Activated effector memory CD4-positive, alpha-beta T cell treated with anti-CD3 and anti-CD28 coated beads, Interleukin-2, amount 50 U/mL, for 16 hours (primary cell): ENCODE results near the gene CALHM2.

Experiments
- DNase-seq: peaks from one replicate; pipeline ENCODE4 v3.0.0-alpha.2; 2020

Gene CALHM2

DNA sequence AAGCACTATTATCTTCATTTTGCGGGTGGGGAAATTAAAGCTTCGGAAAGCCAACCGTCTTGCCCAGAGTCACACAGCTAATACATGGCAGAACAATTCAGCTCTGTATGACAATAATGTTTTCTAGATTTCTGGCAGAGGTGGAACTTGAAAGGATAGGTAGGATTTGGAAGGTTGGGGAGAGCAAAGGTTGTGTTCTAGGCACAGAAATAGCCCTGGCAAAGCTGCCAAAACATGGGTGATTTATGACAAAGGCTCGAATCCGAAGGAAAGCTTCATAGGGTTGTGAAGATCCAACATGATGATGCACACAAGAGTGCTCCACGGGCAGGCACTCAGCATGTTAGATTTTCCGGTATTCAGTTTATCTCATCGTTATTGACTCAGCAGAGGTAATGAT is 36.6 kb downstream of the CALHM2 start:
- no peak for DNase-seq

DNA sequence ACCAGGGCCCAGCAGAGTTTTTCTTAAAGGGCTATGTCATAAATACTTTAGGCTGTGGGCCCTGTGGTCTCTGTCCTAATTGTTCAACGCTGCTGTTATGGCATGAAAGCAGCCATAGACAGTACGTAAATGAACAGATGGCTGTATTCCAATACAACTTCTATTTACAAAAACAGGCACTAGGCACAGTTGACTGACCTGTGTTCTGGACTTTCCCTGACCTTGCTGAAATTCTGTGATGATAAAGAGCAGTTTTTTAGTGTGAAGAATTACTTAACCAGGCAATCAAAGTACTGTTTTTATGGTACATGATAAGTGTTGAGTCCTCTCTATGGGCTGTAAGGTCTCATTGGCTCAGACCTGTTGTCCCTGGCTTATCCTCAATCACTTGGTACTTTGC is 38.6 kb downstream of the CALHM2 start:
- no peak for DNase-seq

- DNase-seq: no peak
Measured at GRCh38 chr10:103397191-103397825, 54.9 kb downstream of the CALHM2 start.

DNA sequence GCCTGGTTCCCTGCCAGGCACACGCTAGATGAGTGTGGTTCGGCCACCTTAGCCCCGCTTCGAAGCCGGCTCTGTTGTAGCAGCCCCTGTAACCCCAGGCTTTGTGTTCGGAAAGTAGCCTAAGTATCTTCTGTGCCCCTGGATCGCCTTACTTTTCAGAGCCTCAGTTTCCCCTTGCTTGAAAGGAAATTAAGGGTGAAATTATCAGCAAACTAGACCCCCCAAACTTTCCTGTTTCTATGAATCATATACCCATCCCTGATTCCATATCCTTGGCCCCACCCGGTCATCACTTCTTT is 55.4 kb downstream of the CALHM2 start:
- no peak for DNase-seq
